ENCODE results near the gene CLSTN2.

The CLSTN2 gene

GRCh38 chr3:140351466-140351865 is 416.5 kb downstream of the CLSTN2 start:
- no peak for DNase-seq

GRCh38 chr3:140355481-140355880 is 420.5 kb downstream of the CLSTN2 start:
- no peak for DNase-seq

GRCh38 chr3:140358686-140359085 is 423.7 kb downstream of the CLSTN2 start:
- no peak for DNase-seq

GRCh38 chr3:140359233-140359995 is 424.4 kb downstream of the CLSTN2 start:
- DNase-seq: peak; percentile 38

- no peak for DNase-seq
Measured at GRCh38 chr3:140360332-140360731, 425.3 kb downstream of the CLSTN2 start.

- DNase-seq: no peak
Measured at GRCh38 chr3:140363801-140364200, 428.8 kb downstream of the CLSTN2 start.

GRCh38 chr3:140365872-140366697 is 431.1 kb downstream of the CLSTN2 start:
- no peak for DNase-seq

- no peak for DNase-seq
Measured at GRCh38 chr3:140368223-140368811, 433.3 kb downstream of the CLSTN2 start.

GRCh38 chr3:140370686-140371085 is 435.7 kb downstream of the CLSTN2 start:
- peak; percentile 19 for DNase-seq

GRCh38 chr3:140373234-140373633 is 438.2 kb downstream of the CLSTN2 start:
- no peak for DNase-seq

- no peak for DNase-seq
Measured at GRCh38 chr3:140375002-140375401, 440.0 kb downstream of the CLSTN2 start.

- no peak for DNase-seq
Measured at GRCh38 chr3:140376136-140376889, 441.3 kb downstream of the CLSTN2 start.

- DNase-seq: no peak
Measured at GRCh38 chr3:140377644-140378043, 442.7 kb downstream of the CLSTN2 start.

GRCh38 chr3:140378571-140379340 is 443.8 kb downstream of the CLSTN2 start:
- no peak for DNase-seq

- DNase-seq: peak; percentile 8
Measured at GRCh38 chr3:140384028-140384771, 449.2 kb downstream of the CLSTN2 start.

- DNase-seq: no peak
Measured at GRCh38 chr3:140384876-140385275, 449.9 kb downstream of the CLSTN2 start.

- DNase-seq: no peak
Measured at GRCh38 chr3:140386357-140387100, 451.5 kb downstream of the CLSTN2 start.

GRCh38 chr3:140387244-140387643 is 452.3 kb downstream of the CLSTN2 start:
- no peak for DNase-seq

GRCh38 chr3:140388202-140388922 is 453.4 kb downstream of the CLSTN2 start:
- DNase-seq: no peak

- no peak for DNase-seq
Measured at GRCh38 chr3:140391061-140391460, 456.1 kb downstream of the CLSTN2 start.
